Omental fat pad (tissue), 4 donors: ENCODE data around the gene BICDL2. TPM values are rescaled to one million over a fixed set of nuclear protein-coding genes. Genes with fewer than 3 reads are reported as not detected.
"Not testable (repeated sequence)": the region's sequence is repeated elsewhere in the genome, so short reads cannot be mapped to it uniquely, and the experiment has no call there.

ENCODE experiments used
- ATAC-seq: fragments of 150-250 bp; one replicate; pipeline ENCODE4 v1.9.1; 2016; ENCODE audit warnings: mild to moderate bottlenecking, moderate library complexity; ENCODE audit not compliant: low FRiP score
- DNase-seq: peaks from one replicate; pipeline ENCODE4 v3.0.0-alpha.2; 2019; ENCODE audit warnings: low spot score
- CTCF ChIP-seq, 3 donors: fragments of 450-650 bp; IDR thresholded peaks; one replicate each; pipeline ENCODE4 v1.5.1; 2016 to 2017; ENCODE audit warnings: antibody characterized with exemption in 3 of 3, mild to moderate bottlenecking in 3 of 3, moderate library complexity in 2 of 3
- total RNA-seq, 4 donors: library from RNA; depleted of rRNA; stranded (reverse); fragments of >200 nt; gene quantifications; one replicate each; pipeline ENCODE4 v1.1.0, GENCODE V29; 2016

The BICDL2 gene
- total RNA-seq, 4 donors from 2014 or later: 0.47 TPM; not detected in 3

GRCh38 chr16:3056336-3057180 lies 19.8 kb upstream of the BICDL2 start:
- no peak for ATAC-seq
- DNase-seq: no peak
- no peak for TF ChIP-seq CTCF (IDR thresholded peaks at IDR 0.05)

GRCh38 chr16:3055734-3056115 lies 19.0 kb upstream of the BICDL2 start:
- not testable (repeated sequence) for ATAC-seq, DNase-seq

- DNase-seq: no peak
- TF ChIP-seq CTCF (IDR thresholded peaks at IDR 0.05): no peak
- no peak for ATAC-seq
Observed at GRCh38 chr16:3054965-3055733, 18.4 kb upstream of the BICDL2 start.

- not testable (repeated sequence) for ATAC-seq, DNase-seq
Observed at GRCh38 chr16:3053330-3053710, 16.6 kb upstream of the BICDL2 start.

GRCh38 chr16:3052571-3053329 lies 16.0 kb upstream of the BICDL2 start:
- not testable (repeated sequence) for DNase-seq, ATAC-seq

- no peak for TF ChIP-seq CTCF (IDR thresholded peaks at IDR 0.05)
- ATAC-seq: no peak
- DNase-seq: no peak
Observed at GRCh38 chr16:3051494-3051893, 14.8 kb upstream of the BICDL2 start.

GRCh38 chr16:3051009-3051408 lies 14.3 kb upstream of the BICDL2 start:
- no peak for DNase-seq
- no peak for ATAC-seq
- TF ChIP-seq CTCF (IDR thresholded peaks at IDR 0.05): no peak

- no peak for TF ChIP-seq CTCF (IDR thresholded peaks at IDR 0.05)
- ATAC-seq (no peak), DNase-seq (no peak)
Observed at GRCh38 chr16:3050487-3050886, 13.7 kb upstream of the BICDL2 start.
